Measurements from ENCODE around the gene LTB4R. TPM values are rescaled to one million over a fixed set of nuclear protein-coding genes. Genes with fewer than 3 reads are reported as not detected.
A peak's percentile ranks its signal among the peaks of the same experiment; 100 is the strongest.

Gene LTB4R
- total and polyA plus RNA-seq, 8 donors, result 5.3 to 26.1 (median 6.5) TPM

DNA sequence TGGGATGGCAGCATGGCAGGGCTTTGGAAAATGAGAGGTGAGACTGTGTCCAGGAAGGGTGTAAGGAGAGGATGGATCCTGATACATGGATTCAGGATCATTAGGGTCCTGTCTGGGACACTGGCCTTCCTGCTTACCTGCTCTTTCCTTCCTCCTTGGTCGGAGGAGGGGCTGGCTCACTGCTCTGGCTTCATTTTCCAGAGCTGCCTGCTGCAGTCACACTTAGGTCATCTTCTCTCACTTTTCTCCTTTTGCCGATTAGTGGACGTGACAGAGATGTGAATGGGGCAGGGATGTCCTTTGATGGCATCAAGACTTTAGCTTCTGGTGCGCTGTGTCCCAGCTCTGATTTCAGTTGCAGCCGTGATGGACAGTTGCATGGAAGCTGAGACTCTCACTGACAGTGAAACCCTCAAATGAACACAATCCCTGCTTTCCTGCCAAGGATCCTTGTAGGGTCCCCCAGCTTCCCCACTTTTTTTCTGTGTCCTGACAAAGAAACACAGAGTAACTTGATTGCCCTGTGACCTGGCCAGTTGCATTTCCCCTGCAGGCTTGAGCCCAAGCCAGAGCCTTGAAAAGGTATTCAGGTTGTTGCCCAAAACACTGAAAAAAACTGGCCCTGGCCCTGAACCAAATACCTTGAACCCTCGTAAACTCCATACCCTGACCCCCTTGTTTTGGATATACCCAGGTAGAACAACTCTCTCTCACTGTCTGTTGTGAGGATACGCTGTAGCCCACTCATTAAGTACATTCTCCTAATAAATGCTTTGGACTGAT lies 2.8 kb upstream of the LTB4R start:
- H3K9me3 ChIP-seq, result no peaks in the 10 kb centered on the region
- TF ChIP-seq, protein P1, sequence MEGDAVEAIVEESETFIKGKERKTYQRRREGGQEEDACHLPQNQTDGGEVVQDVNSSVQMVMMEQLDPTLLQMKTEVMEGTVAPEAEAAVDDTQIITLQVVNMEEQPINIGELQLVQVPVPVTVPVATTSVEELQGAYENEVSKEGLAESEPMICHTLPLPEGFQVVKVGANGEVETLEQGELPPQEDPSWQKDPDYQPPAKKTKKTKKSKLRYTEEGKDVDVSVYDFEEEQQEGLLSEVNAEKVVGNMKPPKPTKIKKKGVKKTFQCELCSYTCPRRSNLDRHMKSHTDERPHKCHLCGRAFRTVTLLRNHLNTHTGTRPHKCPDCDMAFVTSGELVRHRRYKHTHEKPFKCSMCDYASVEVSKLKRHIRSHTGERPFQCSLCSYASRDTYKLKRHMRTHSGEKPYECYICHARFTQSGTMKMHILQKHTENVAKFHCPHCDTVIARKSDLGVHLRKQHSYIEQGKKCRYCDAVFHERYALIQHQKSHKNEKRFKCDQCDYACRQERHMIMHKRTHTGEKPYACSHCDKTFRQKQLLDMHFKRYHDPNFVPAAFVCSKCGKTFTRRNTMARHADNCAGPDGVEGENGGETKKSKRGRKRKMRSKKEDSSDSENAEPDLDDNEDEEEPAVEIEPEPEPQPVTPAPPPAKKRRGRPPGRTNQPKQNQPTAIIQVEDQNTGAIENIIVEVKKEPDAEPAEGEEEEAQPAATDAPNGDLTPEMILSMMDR (IDR thresholded peaks at IDR 0.05), result peak in 1 of 2 donors; percentile 30
- H3K27ac ChIP-seq, result peak overlapping the region in 1 of 2 donors; percentile 6
- H3K4me3 ChIP-seq, result no peak overlapping the region
- intact Hi-C loops (cut with DNase I), result no loop called here
- no peak for DNase-seq
- H3K36me3 ChIP-seq, result peaks cover 3 to 44% of the 10 kb centered on the region in 2 donors
- no peaks in the 10 kb centered on the region for H3K27me3 ChIP-seq
- ATAC-seq, result no peak
- H3K4me1 ChIP-seq, result peaks cover 19 to 61% of the 10 kb centered on the region in 2 donors

DNA sequence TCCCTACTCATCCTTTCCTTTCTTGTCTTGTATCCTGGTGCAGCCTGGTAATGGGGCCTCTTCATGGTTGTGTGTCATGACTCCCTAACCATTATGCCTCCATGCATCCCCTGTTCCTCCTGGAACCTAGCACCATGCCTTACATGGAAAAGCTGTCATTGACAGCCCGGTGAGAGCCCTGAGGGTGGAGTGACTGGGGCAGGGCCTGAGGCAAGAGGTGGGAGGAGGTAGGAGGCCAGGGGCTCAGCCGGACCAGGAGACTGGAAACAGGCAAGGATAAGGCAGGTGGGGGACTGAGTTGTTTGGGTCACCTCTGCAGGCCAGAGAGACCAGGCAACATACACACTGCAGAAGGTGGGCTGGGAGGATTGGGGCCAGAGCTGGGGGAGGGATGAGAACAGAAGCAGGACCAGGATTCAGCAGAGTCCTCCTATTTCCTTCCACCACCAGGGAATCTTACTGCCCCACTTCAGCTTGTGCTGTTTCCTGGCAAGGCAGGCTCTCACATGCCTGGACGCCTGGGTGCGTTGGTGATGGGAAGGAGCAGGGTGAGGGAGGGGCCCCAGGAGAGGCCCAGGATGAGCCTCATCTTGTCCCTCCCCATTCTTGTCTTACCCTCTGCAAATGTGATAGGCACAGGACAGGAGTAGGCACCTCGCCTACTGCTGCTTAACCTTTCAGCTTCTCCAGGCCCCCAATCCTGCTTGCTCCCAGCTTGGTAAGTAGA lies 1.6 kb upstream of the LTB4R start, which contains the start of gene LTB4R2:
Gene LTB4R2, plus strand, starts transcription at position 603 of the 727 bp plus-strand sequence. CDS start 525 bp downstream, outside the sequence.
- Histone ChIP-seq H3K4me1 (peaks cover 28 to 73% of the 10 kb centered on the region in 2 donors), H3K27me3 (no peaks in the 10 kb centered on the region), H3K36me3 (peaks cover 0 to 32% of the 10 kb centered on the region in 2 donors), H3K4me3 (peak within 1 kb of the TSS; percentile 59 to 64), H3K9me3 (no peaks in the 10 kb centered on the region), H3K27ac (peak within 1 kb of the TSS; percentile 86 to 95)
- DNase-seq (no peak), ATAC-seq (no peak)
- intact Hi-C loops (cut with DNase I), result no loop called here
- TF ChIP-seq, protein P1 (IDR thresholded peaks at IDR 0.05), result no peak

DNA sequence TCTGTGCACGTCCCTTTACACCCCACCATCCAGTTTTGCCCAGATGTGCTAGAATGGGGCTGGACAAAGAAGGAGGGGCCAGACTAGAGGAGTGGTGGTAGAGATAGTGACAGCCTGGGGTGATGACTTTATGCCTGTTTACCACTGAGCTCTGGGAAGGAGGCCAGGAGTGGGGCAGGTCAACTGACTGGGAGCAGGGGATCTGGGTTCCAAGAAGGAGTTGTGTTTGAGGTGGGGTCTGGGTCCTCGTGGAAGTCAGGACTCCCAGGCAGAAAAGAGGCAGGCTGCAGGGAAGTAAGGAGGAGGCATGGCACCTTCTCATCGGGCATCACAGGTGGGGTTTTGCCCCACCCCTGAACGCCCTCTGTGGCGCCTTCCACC lies 1.0 kb upstream of the LTB4R start:
- DNase-seq (no peak), ATAC-seq (no peak)
- intact Hi-C loops (cut with DNase I), result no loop called here
- H3K4me1 ChIP-seq, result peaks cover 28 to 78% of the 10 kb centered on the region in 2 donors
- H3K27me3 ChIP-seq, result no peaks in the 10 kb centered on the region
- H3K9me3 ChIP-seq, result no peaks in the 10 kb centered on the region
- TF ChIP-seq, protein P1 (IDR thresholded peaks at IDR 0.05), result no peak
- peak overlapping the region; percentile 86 to 95 for H3K27ac ChIP-seq
- peak overlapping the region; percentile 59 to 64 for H3K4me3 ChIP-seq
- peaks cover 0 to 27% of the 10 kb centered on the region in 2 donors for H3K36me3 ChIP-seq

- TF ChIP-seq, protein P1 (IDR thresholded peaks at IDR 0.05), result peak in 1 of 2 donors; percentile 16
- Histone ChIP-seq H3K4me3 (peak overlapping the region in 1 of 2 donors; percentile 64), H3K9me3 (no peaks in the 10 kb centered on the region), H3K27ac (peak overlapping the region; percentile 86 to 95), H3K36me3 (peaks cover 0 to 20% of the 10 kb centered on the region in 2 donors), H3K4me1 (peaks cover 38 to 96% of the 10 kb centered on the region in 2 donors), H3K27me3 (peaks cover 0 to 16% of the 10 kb centered on the region in 2 donors)
- intact Hi-C loops (cut with DNase I), result no loop called here
- DNase-seq, result no peak
- ATAC-seq, result no peak
Observed at GRCh38 chr14:24311837-24312615, 724 bp downstream of the LTB4R start.

All from left lung (tissue), 10 donors.